IMR-90 (cell line): ENCODE results near the gene KRT77. TPM values are rescaled to one million over a fixed set of nuclear protein-coding genes. Genes with fewer than 3 reads are reported as not detected.

Source experiments
- ATAC-seq: fragments of 200-7000 bp; cut with Tn5 transposase; 2 replicates; pipeline ENCODE4 v1.9.1; 2020; ENCODE audit warnings: low read depth, mild to moderate bottlenecking, moderate library complexity
- BruUV-seq: library from RNA; stranded (reverse); fragments of 400-500 nt; replicated peaks from 2 replicates; lab custom pipeline; 2021; lab: Mats Ljungman, UMichigan
- CTCF ChIA-PET: fragments of 300-600 bp; formaldehyde crosslinking; extraction: SDS; loops from one replicate; lab custom pipeline; 2021; ENCODE audit warnings: antibody characterized with exemption; lab: Yijun Ruan, JAX
- POLR2A ChIA-PET: fragments of 300-600 bp; sonication (Branson Sonifier 250); formaldehyde crosslinking; loops from one replicate; lab custom pipeline; 2022; ENCODE audit warnings: antibody characterized with exemption; ENCODE audit not compliant: unreplicated experiment; lab: Charles Lee
- DNase-seq: peaks from one replicate; pipeline ENCODE4 v3.0.0; 2013
- H2AFZ ChIP-seq: replicated peaks from 2 replicates; pipeline ENCODE3; 2013; ENCODE audit warnings: low read length, mild to moderate bottlenecking; ENCODE audit not compliant: poor library complexity
- H2AK5ac ChIP-seq: 2 replicates; pipeline ENCODE4 v1.6.1; 2013; ENCODE audit warnings: low read depth, low read length, inconsistent platforms
- H2AK9ac ChIP-seq: replicated peaks from 2 replicates; pipeline ENCODE3; 2013; ENCODE audit warnings: mild to moderate bottlenecking, low read depth, low read length, moderate library complexity; ENCODE audit not compliant: poor library complexity
- H2BK120ac ChIP-seq: 2 replicates; pipeline ENCODE4 v1.6.1; 2013; ENCODE audit warnings: low read depth, low read length, inconsistent platforms
- H2BK15ac ChIP-seq: 3 replicates; pipeline ENCODE4 v1.6.1; 2013; ENCODE audit warnings: low read depth, low read length, inconsistent platforms
- H2BK20ac ChIP-seq: 2 replicates; pipeline ENCODE4 v1.6.1; 2013; ENCODE audit warnings: low read depth, mild to moderate bottlenecking, inconsistent platforms, low read length, moderate library complexity
- H2BK5ac ChIP-seq: 2 replicates; pipeline ENCODE4 v1.6.1; 2013; ENCODE audit warnings: mild to moderate bottlenecking, low read depth, low read length, inconsistent platforms; ENCODE audit not compliant: poor library complexity, severe bottlenecking
- H3K14ac ChIP-seq: replicated peaks from 2 replicates; pipeline ENCODE4 v1.6.1; 2013; ENCODE audit warnings: low read depth, low read length, inconsistent platforms
- H3K18ac ChIP-seq: 2 replicates; pipeline ENCODE4 v1.6.1; 2013; ENCODE audit warnings: low read depth, low read length, control low read depth
- H3K23ac ChIP-seq: 2 replicates; pipeline ENCODE4 v1.6.1; 2013; ENCODE audit warnings: low read depth, low read length, inconsistent platforms
- H3K27ac ChIP-seq: 2 replicates; pipeline ENCODE4 v1.5.1; 2013; ENCODE audit warnings: mild to moderate bottlenecking, control low read depth, low read length; ENCODE audit not compliant: insufficient read depth
- H3K27me3 ChIP-seq: 2 replicates; pipeline ENCODE4 v1.6.1; 2013; ENCODE audit warnings: low read length; ENCODE audit not compliant: control insufficient read depth, insufficient read depth
- H3K36me3 ChIP-seq: 2 replicates; pipeline ENCODE4 v1.6.1; 2013; ENCODE audit warnings: low read length, mixed read lengths; ENCODE audit not compliant: control insufficient read depth, insufficient read depth
- H3K4ac ChIP-seq: 2 replicates; pipeline ENCODE4 v1.6.1; 2013; ENCODE audit warnings: low read depth, low read length, inconsistent platforms
- H3K4me1 ChIP-seq: 2 replicates; pipeline ENCODE4 v1.6.1; 2013; ENCODE audit warnings: low read length, mixed read lengths; ENCODE audit not compliant: control insufficient read depth, insufficient read depth
- H3K4me2 ChIP-seq: 2 replicates; pipeline ENCODE4 v1.6.1; 2013; ENCODE audit warnings: low read depth, mild to moderate bottlenecking, control low read depth, low read length, moderate library complexity
- H3K4me3 ChIP-seq: 2 replicates; pipeline ENCODE4 v1.5.1; 2013; ENCODE audit warnings: low read depth, mild to moderate bottlenecking, control low read depth, low read length, moderate library complexity; ENCODE audit not compliant: insufficient read depth
- H3K56ac ChIP-seq: 2 replicates; pipeline ENCODE4 v1.6.1; 2013; ENCODE audit warnings: low read length, inconsistent platforms; ENCODE audit not compliant: insufficient read depth; ENCODE audit errors: extremely low read depth
- H3K79me1 ChIP-seq, 2 experiments: 2 replicates each; pipeline ENCODE4 v1.6.1; 2013; ENCODE audit warnings: low read length in 2 of 2, inconsistent platforms in 1 of 2, low read depth in 1 of 2
- H3K9ac ChIP-seq: 2 replicates; pipeline ENCODE4 v1.6.1; 2013; ENCODE audit warnings: low read depth, low read length, control low read depth
- H3K9me1 ChIP-seq: 2 replicates; pipeline ENCODE4 v1.6.1; 2013; ENCODE audit warnings: low read length, inconsistent platforms; ENCODE audit not compliant: insufficient read depth
- H3K9me3 ChIP-seq: 2 replicates; pipeline ENCODE4 v1.6.1; 2013; ENCODE audit warnings: low read length; ENCODE audit not compliant: control insufficient read depth, insufficient read depth
- H4K20me1 ChIP-seq: 2 replicates; pipeline ENCODE4 v1.6.1; 2013; ENCODE audit warnings: low read length, inconsistent platforms; ENCODE audit not compliant: insufficient read depth
- H4K5ac ChIP-seq: 2 replicates; pipeline ENCODE4 v1.6.1; 2013; ENCODE audit warnings: mild to moderate bottlenecking, low read depth, low read length, control low read depth
- H4K8ac ChIP-seq, 2 experiments: 2 replicates each; pipeline ENCODE4 v1.6.1; 2013; ENCODE audit warnings: low read depth in 2 of 2, low read length in 2 of 2, control low read depth in 1 of 2, inconsistent platforms in 1 of 2
- H4K91ac ChIP-seq: 2 replicates; pipeline ENCODE4 v1.6.1; 2013; ENCODE audit warnings: low read depth, low read length, inconsistent platforms; ENCODE audit not compliant: insufficient read depth
- CEBPB ChIP-seq: IDR thresholded peaks from 2 replicates; pipeline ENCODE4 v1.6.1; 2012; ENCODE audit warnings: low read depth, low read length, improper control_type of control experiment
- CHD1 ChIP-seq: IDR thresholded peaks from 2 replicates; pipeline ENCODE4 v1.6.1; 2012; ENCODE audit warnings: low read depth, low read length, improper control_type of control experiment
- MXI1 ChIP-seq: IDR thresholded peaks from 2 replicates; pipeline ENCODE4 v1.6.1; 2012; ENCODE audit warnings: low read depth, mild to moderate bottlenecking, low read length, moderate library complexity, borderline replicate concordance
- NFE2L2 ChIP-seq: fragments of 150-350 bp; IDR thresholded peaks from 2 replicates; pipeline ENCODE4 v1.6.1; 2016; ENCODE audit warnings: low read depth, mild to moderate bottlenecking, low read length
- RAD21 ChIP-seq: IDR thresholded peaks from 2 replicates; pipeline ENCODE4 v1.6.1; 2012; ENCODE audit warnings: low read length, improper control_type of control experiment
- RCOR1 ChIP-seq: IDR thresholded peaks from 2 replicates; pipeline ENCODE4 v1.6.1; 2012; ENCODE audit warnings: mild to moderate bottlenecking, low read length, improper control_type of control experiment; ENCODE audit not compliant: insufficient replicate concordance
- RFX5 ChIP-seq: IDR thresholded peaks from 2 replicates; pipeline ENCODE4 v1.8.0; 2012; ENCODE audit warnings: low read depth, mild to moderate bottlenecking, low read length, moderate library complexity
- SMC3 ChIP-seq: fragments of 150-350 bp; IDR thresholded peaks from 2 replicates; pipeline ENCODE4 v1.6.1; 2016; ENCODE audit warnings: low read depth, mild to moderate bottlenecking, antibody characterized with exemption, low read length, moderate library complexity
- USF2 ChIP-seq: fragments of 150-350 bp; IDR thresholded peaks from 2 replicates; pipeline ENCODE4 v1.6.1; 2017; ENCODE audit warnings: mild to moderate bottlenecking, antibody characterized with exemption, low read length, low read depth
- WGBS, 2 experiments: methylation state at CpG; one replicate each; pipeline versions ENCODE4 v1.1.5 to v1.1.7; 2013; ENCODE audit warnings: missing lambda C conversion rate in 2 of 2; ENCODE audit not compliant: insufficient read length in 1 of 2; ENCODE audit errors: extremely low coverage in 2 of 2; 5-methylcytosine and 5-hydroxymethylcytosine counted together
- dilution Hi-C: fragments of 300-500 bp; cut with HindIII; formaldehyde crosslinking; loops from one replicate; pipeline ENCODE4 v1.14.3; 2018; ENCODE audit warnings: low sequenced_read_pairs; ENCODE audit not compliant: unreplicated experiment
- in situ Hi-C: fragments of 300-500 bp; cut with MboI; formaldehyde crosslinking; loops from 3 replicates; pipeline ENCODE4 v1.14.3; 2019; ENCODE audit warnings: low sequenced_read_pairs, inconsistent platforms, mixed read lengths
- intact Hi-C: fragments of 100-400 bp; cut with micrococcal nuclease; formaldehyde crosslinking; loops from 2 replicates; pipeline ENCODE4 v1.10.0; 2022
- polyA plus RNA-seq, 3 experiments: library from polyadenylated mRNA; depleted of rRNA; stranded (reverse); fragments of >200 nt; gene quantifications; 2 replicates each; pipeline ENCODE4 v1.2.3, GENCODE V29; 2012; ENCODE audit warnings: low replicate concordance in 1 of 3
- total RNA-seq: library from RNA; depleted of rRNA; stranded (reverse); fragments of >200 nt; gene quantifications from 2 replicates; pipeline ENCODE4 v1.2.3, GENCODE V29; 2012

Gene KRT77
- total and polyA plus RNA-seq, 2 of the 4 experiments (the other 2 are of a cell fraction): not detected

- in situ Hi-C loops (no loop called here), dilution Hi-C loops (no loop called here), intact Hi-C loops (no loop called here)
- no peak overlapping the region for H4K8ac ChIP-seq
- H3K9me1 ChIP-seq: no peaks in the 10 kb centered on the region; the same call in 1 of the 2 replicates
- ATAC-seq (no peak), DNase-seq (no peak)
- TF ChIP-seq RAD21 (no peak), SMC3 (no peak), MXI1 (no peak), RFX5 (no peak), CHD1 (no peak), RCOR1 (no peak), CEBPB (no peak), USF2 (no peak), NFE2L2 (no peak)
- WGBS, 2 experiments: 63% methylated on average over 4 of the region's 11 CpGs; no CpG with 5 or more reads in 1 of the 2 experiments
- no peaks in the 10 kb centered on the region for H3K4me1 ChIP-seq
- H4K20me1 ChIP-seq: no peaks in the 10 kb centered on the region
- H2AK9ac ChIP-seq: no peak overlapping the region
- no peak overlapping the region for H3K14ac ChIP-seq
- H3K56ac ChIP-seq: no peak overlapping the region
- H3K4ac ChIP-seq: no peak overlapping the region
- no peak overlapping the region for H4K91ac ChIP-seq
- no peaks in the 10 kb centered on the region for H3K36me3 ChIP-seq
- ChIA-PET CTCF (no interaction called here), POLR2A (no interaction called here)
- H3K4me3 ChIP-seq: no peak overlapping the region
- H2BK120ac ChIP-seq: no peak overlapping the region
- no peak overlapping the region for H2BK20ac ChIP-seq
- no peak overlapping the region for H2BK5ac ChIP-seq
- no TSS peak for BruUV-seq
- H3K9ac ChIP-seq: no peak overlapping the region
- no peak overlapping the region for H3K18ac ChIP-seq
- no peak overlapping the region for H3K27ac ChIP-seq
- H3K9me3 ChIP-seq: no peaks in the 10 kb centered on the region
- no peak overlapping the region for H2AK5ac ChIP-seq
- no peak overlapping the region for H3K4me2 ChIP-seq
- no peak overlapping the region for H2AFZ ChIP-seq
- H3K79me1 ChIP-seq: no peaks in the 10 kb centered on the region
- H3K23ac ChIP-seq: no peak overlapping the region
- H2BK15ac ChIP-seq: no peak overlapping the region
- H3K27me3 ChIP-seq: peaks cover 30% of the 10 kb centered on the region
- no peak overlapping the region for H4K5ac ChIP-seq
Observed at GRCh38 chr12:52698651-52699340, 4.5 kb downstream of the KRT77 start.
